GM12872 (cell line): ENCODE results near the gene EYS.

Experiments used
- TF ChIP-seq, protein P1 (sequence below): IDR thresholded peaks from 3 replicates; pipeline ENCODE4 v1.5.1; 2011; ENCODE audit warnings: low read depth, mild to moderate bottlenecking, low read length, moderate library complexity; ENCODE audit not compliant: insufficient read depth

EYS gene

DNA sequence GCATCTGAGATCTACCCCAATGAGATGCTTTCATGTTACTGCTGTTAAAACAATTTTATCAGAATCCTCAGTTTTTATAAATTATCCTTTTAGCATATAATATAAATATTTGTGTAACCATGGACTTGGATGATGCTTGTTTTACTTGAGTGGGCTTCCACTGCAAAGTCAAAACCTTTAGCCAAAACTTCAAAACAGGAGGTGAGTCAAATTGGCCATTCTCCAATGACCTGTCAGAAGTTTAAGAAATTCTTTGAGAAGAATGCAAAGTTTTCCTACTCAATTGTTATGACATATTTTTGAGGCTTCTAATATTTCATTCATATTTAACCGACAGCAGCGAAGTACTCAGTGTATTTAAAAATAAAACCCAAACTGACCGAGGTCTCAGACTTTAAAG, 507.9 kb downstream of the EYS start:
- TF ChIP-seq, protein P1, sequence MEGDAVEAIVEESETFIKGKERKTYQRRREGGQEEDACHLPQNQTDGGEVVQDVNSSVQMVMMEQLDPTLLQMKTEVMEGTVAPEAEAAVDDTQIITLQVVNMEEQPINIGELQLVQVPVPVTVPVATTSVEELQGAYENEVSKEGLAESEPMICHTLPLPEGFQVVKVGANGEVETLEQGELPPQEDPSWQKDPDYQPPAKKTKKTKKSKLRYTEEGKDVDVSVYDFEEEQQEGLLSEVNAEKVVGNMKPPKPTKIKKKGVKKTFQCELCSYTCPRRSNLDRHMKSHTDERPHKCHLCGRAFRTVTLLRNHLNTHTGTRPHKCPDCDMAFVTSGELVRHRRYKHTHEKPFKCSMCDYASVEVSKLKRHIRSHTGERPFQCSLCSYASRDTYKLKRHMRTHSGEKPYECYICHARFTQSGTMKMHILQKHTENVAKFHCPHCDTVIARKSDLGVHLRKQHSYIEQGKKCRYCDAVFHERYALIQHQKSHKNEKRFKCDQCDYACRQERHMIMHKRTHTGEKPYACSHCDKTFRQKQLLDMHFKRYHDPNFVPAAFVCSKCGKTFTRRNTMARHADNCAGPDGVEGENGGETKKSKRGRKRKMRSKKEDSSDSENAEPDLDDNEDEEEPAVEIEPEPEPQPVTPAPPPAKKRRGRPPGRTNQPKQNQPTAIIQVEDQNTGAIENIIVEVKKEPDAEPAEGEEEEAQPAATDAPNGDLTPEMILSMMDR = no peak

DNA sequence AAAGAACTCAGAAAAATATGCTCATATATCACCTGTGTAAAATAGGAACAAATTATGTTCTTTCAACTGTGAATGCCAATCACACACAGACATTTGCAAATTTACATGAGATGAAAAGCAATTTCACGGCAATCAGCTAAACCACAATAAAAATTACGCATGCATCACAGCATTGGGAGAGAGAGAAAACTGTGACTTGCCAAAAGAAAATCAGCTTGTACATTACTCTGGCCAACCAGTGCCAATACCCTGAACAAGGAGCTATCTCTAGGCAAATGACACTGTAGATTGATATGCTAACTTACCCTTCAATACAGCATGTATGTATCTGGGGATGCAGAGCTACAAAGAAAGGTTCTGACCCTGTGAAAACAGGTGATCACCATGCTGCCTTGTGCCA, 515.6 kb downstream of the EYS start:
- TF ChIP-seq, protein P1 = no peak

DNA sequence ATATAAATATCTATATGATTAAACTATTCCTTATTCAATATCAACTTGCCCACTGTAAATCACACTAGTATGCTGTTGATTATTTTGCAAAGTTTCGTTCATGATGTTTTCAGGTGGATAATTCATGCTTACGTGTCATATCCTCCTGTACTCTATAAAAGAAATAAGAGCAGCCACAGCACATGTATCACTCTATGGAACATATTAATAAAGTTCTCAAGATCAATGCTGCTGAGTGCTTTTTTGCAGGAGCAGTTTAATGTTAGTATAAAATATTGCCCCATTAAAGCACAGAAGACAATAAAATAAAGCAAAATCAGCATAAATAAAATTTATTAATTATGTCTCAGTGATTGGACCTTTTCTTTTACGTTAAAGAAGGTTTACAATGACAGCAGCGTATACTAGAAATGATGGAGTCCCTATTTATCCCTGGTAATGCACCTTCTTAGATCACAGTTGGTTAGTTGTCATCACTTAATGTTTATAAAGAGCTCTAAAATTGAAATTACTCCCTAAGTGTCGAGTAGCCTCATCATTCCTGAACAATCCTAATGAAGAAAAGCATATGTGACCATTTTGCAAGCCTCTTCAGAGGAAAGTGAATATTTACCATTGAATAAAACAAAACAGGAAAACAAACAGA, 517.7 kb downstream of the EYS start:
- TF ChIP-seq, protein P1 = no peak

DNA sequence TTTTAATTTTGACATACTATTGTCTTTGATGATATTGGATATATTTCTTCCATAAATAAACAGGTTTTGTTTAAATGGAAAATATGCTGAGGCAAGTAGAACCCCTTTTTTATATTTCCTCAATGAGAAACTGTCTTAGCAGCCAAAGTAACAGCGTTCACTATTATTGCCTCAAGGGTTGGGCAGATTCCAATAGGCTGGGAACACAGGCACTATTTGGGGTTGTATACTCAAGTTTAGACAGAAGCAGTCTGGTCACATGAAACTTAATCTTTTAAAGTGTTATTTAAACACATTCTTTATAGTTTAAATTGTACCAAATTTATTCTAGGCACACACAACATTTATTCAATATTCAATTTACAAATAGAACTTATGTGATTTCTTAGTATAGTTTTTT, 520.2 kb downstream of the EYS start:
- TF ChIP-seq, protein P1 = no peak

DNA sequence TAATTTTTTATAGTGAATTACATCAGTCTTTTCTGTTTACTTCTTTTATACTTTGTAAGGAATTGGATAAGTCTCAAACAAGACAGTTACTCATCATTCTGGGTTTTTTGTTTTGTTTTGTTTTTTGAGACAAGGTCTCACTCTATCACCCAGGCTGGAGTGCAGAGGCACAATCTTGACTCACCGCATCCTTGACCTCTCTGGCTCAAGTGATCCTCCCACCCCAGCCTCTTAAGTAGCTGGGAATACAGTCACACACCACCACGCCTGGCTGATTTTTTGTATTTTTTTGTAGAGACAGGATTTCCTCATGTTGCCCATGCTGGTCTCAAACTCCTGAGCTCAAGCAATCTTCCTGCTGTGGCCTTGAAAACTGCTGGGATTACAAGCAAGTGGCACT, 524.3 kb downstream of the EYS start:
- TF ChIP-seq, protein P1 = no peak

DNA sequence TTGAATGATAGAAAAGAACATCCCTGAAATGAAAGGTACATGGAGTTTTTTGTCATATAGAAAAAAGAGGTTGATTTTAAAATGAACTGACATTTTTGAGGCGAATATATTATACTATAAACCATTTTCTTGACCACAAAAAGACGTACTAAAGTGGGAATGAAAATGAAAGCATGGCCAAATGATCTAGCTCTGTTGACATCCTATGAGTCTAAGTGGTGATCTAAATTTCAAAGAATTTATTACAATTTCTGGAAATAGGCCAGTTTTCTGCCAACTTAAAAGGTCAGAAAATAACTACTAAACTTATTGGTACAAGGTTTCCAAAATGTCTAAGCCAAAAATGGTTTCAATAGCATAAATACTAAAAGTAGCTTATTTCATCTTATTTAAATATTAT, 536.8 kb downstream of the EYS start:
- TF ChIP-seq, protein P1 = no peak

DNA sequence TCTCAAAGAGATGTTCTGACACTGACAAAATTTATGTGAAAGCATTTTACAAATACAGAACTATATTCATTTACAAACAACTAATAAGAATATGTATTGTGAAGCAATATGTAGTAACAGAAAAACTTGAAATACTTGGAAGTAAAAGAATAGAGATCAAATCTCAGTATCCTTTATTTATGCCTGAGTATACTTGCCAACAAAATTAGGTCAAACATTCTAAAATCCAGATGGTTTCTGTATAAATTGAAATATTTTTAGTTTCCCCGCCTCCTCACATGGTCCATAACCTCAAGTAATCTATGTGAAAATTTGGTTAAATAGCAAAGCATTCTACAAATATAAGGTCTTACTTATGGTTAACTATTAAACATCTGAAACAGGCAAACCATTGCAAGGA, 545.4 kb downstream of the EYS start:
- TF ChIP-seq, protein P1 = no peak
